ENCODE data around the gene POU4F1.

- TF ChIP-seq EZH2 (IDR thresholded peaks at IDR 0.05): peak; percentile 92
- TF ChIP-seq CTCF (IDR thresholded peaks at IDR 0.05): no peak
Observed at GRCh38 chr13:78603240-78603957, at the start of gene POU4F1.
